ENCODE measurements around the gene SEL1L2.

Gene SEL1L2

GRCh38 chr20:13930281-13930680 is 60.1 kb downstream of the SEL1L2 start:
- DNase-seq (ENCODE audit: low spot score) = no peak

GRCh38 chr20:13929836-13930235 is 60.6 kb downstream of the SEL1L2 start:
- DNase-seq (ENCODE audit: low spot score) = no peak

GRCh38 chr20:13928901-13929300 is 61.5 kb downstream of the SEL1L2 start:
- no peak for DNase-seq (ENCODE audit: low spot score)

GRCh38 chr20:13927171-13927570 is 63.2 kb downstream of the SEL1L2 start:
- no peak for DNase-seq (ENCODE audit: low spot score)

- DNase-seq (ENCODE audit: low spot score) = no peak
These were observed 68.2 kb downstream of the SEL1L2 start for GRCh38 chr20:13922241-13922640.

- no peak for DNase-seq (ENCODE audit: low spot score)
These were observed 75.1 kb downstream of the SEL1L2 start for GRCh38 chr20:13915284-13915683.

GRCh38 chr20:13913572-13913971 is 76.8 kb downstream of the SEL1L2 start:
- no peak for DNase-seq (ENCODE audit: low spot score)

- no peak for DNase-seq (ENCODE audit: low spot score)
These were observed 77.3 kb downstream of the SEL1L2 start for GRCh38 chr20:13913131-13913530.

GRCh38 chr20:13910492-13910891 is 79.9 kb downstream of the SEL1L2 start:
- DNase-seq (ENCODE audit: low spot score) = no peak

- no peak for DNase-seq (ENCODE audit: low spot score)
These were observed 81.3 kb downstream of the SEL1L2 start for GRCh38 chr20:13909067-13909466.

GRCh38 chr20:13904766-13905165 is 85.6 kb downstream of the SEL1L2 start:
- DNase-seq (ENCODE audit: low spot score) = no peak

- DNase-seq (ENCODE audit: low spot score) = no peak
These were observed 89.9 kb downstream of the SEL1L2 start for GRCh38 chr20:13900496-13900895.

- no peak for DNase-seq (ENCODE audit: low spot score)
These were observed 92.3 kb downstream of the SEL1L2 start for GRCh38 chr20:13898012-13898612.

- DNase-seq (ENCODE audit: low spot score) = no peak
These were observed 98.8 kb downstream of the SEL1L2 start for GRCh38 chr20:13891575-13891974.

GRCh38 chr20:13884803-13885202 is 105.6 kb downstream of the SEL1L2 start:
- DNase-seq (ENCODE audit: low spot score) = no peak

- DNase-seq (ENCODE audit: low spot score) = no peak
These were observed 107.0 kb downstream of the SEL1L2 start for GRCh38 chr20:13883425-13883824.

GRCh38 chr20:13878566-13878965 is 111.8 kb downstream of the SEL1L2 start:
- no peak for DNase-seq (ENCODE audit: low spot score)

GRCh38 chr20:13877793-13878192 is 112.6 kb downstream of the SEL1L2 start:
- no peak for DNase-seq (ENCODE audit: low spot score)

GRCh38 chr20:13875265-13875811 is 115.1 kb downstream of the SEL1L2 start:
- DNase-seq (ENCODE audit: low spot score) = no peak

GRCh38 chr20:13874394-13875157 is 115.8 kb downstream of the SEL1L2 start:
- no peak for DNase-seq (ENCODE audit: low spot score)

- DNase-seq (ENCODE audit: low spot score) = no peak
These were observed 116.6 kb downstream of the SEL1L2 start for GRCh38 chr20:13873831-13874230.

GRCh38 chr20:13870170-13870748 is 120.2 kb downstream of the SEL1L2 start:
- DNase-seq (ENCODE audit: low spot score) = no peak

GRCh38 chr20:13868331-13868730 is 122.1 kb downstream of the SEL1L2 start:
- DNase-seq (ENCODE audit: low spot score) = no peak
